Measurements from ENCODE around the gene MYO5B.

MYO5B gene

GRCh38 chr18:49863769-49864621 lies 331.0 kb downstream of the MYO5B start:
- TF ChIP-seq MAX (IDR thresholded peaks at IDR 0.05; ENCODE audit: low read depth, low read length): no peak
- no peak for TF ChIP-seq CTCF (IDR thresholded peaks at IDR 0.05; ENCODE audit: low read depth, low read length)
- no peak for TF ChIP-seq POLR2A (IDR thresholded peaks at IDR 0.05; ENCODE audit: extremely low read depth, insufficient read length)
- TF ChIP-seq MYC (IDR thresholded peaks at IDR 0.05; ENCODE audit: low read depth, low read length): no peak
- no peak overlapping the region for H3K4me3 ChIP-seq (ENCODE audit: low read depth, low read length)
- no peak for DNase-seq (ENCODE audit: low read depth)

GRCh38 chr18:49862656-49863385 lies 332.1 kb downstream of the MYO5B start:
- DNase-seq (ENCODE audit: low read depth): no peak
- H3K4me3 ChIP-seq (ENCODE audit: low read depth, low read length): no peak overlapping the region
- TF ChIP-seq CTCF (IDR thresholded peaks at IDR 0.05; ENCODE audit: low read depth, low read length) (no peak), MAX (IDR thresholded peaks at IDR 0.05; ENCODE audit: low read depth, low read length) (no peak), POLR2A (IDR thresholded peaks at IDR 0.05; ENCODE audit: extremely low read depth, insufficient read length) (no peak), MYC (IDR thresholded peaks at IDR 0.05; ENCODE audit: low read depth, low read length) (no peak)

- peak; percentile 21 for DNase-seq (ENCODE audit: low read depth)
These were observed 333.3 kb downstream of the MYO5B start for GRCh38 chr18:49861659-49862058.

GRCh38 chr18:49859725-49860124 lies 335.2 kb downstream of the MYO5B start:
- no peak for DNase-seq (ENCODE audit: low read depth)
- no peak overlapping the region for H3K4me3 ChIP-seq (ENCODE audit: low read depth, low read length)
- no peak for TF ChIP-seq POLR2A (IDR thresholded peaks at IDR 0.05; ENCODE audit: extremely low read depth, insufficient read length)

More at GRCh38 chr18:49861659-49862058, 333.3 kb downstream of the MYO5B start:
- TF ChIP-seq CTCF (IDR thresholded peaks at IDR 0.05; ENCODE audit: low read depth, low read length) (peak; percentile 41), MAX (IDR thresholded peaks at IDR 0.05; ENCODE audit: low read depth, low read length) (no peak)
- no peak overlapping the region for H3K4me3 ChIP-seq (ENCODE audit: low read depth, low read length)

GRCh38 chr18:49859021-49859359 lies 336.0 kb downstream of the MYO5B start:
- H3K4me3 ChIP-seq (ENCODE audit: low read depth, low read length): no peak overlapping the region
- no peak for TF ChIP-seq POLR2A (IDR thresholded peaks at IDR 0.05; ENCODE audit: extremely low read depth, insufficient read length)
- no peak for TF ChIP-seq MYC (IDR thresholded peaks at IDR 0.05; ENCODE audit: low read depth, low read length)
- TF ChIP-seq CTCF (IDR thresholded peaks at IDR 0.05; ENCODE audit: low read depth, low read length): no peak
- no peak for TF ChIP-seq MAX (IDR thresholded peaks at IDR 0.05; ENCODE audit: low read depth, low read length)
- DNase-seq (ENCODE audit: low read depth): no peak

GRCh38 chr18:49858309-49859020 lies 336.5 kb downstream of the MYO5B start:
- TF ChIP-seq CTCF (IDR thresholded peaks at IDR 0.05; ENCODE audit: low read depth, low read length): peak; percentile 77
- TF ChIP-seq POLR2A (IDR thresholded peaks at IDR 0.05; ENCODE audit: extremely low read depth, insufficient read length): no peak
- no peak for TF ChIP-seq MYC (IDR thresholded peaks at IDR 0.05; ENCODE audit: low read depth, low read length)
- DNase-seq (ENCODE audit: low read depth): peak; percentile 69
- H3K4me3 ChIP-seq (ENCODE audit: low read depth, low read length): no peak overlapping the region

Data from NB4 (cell line).